Dedifferentiated amniotic fluid mesenchymal stem cell (primary cell): Measurements from ENCODE around the gene EIF2S3B.
A peak's percentile ranks its signal among the peaks of the same experiment; 100 is the strongest.
"Not testable (repeated sequence)": the region's sequence is repeated elsewhere in the genome, so short reads cannot be mapped to it uniquely, and the experiment has no call there.

ENCODE experiments used
- DNase-seq: peaks from one replicate; pipeline ENCODE4 v3.0.0-alpha.2; 2016; ENCODE audit errors: extremely low spot score

EIF2S3B gene

GRCh38 chr12:10505620-10506019, at the start of gene EIF2S3B:
Gene EIF2S3B, plus strand, starts transcription at chr12:10505890. Its CDS starts 13 bp downstream, at chr12:10505903.
- no peak for DNase-seq

DNA sequence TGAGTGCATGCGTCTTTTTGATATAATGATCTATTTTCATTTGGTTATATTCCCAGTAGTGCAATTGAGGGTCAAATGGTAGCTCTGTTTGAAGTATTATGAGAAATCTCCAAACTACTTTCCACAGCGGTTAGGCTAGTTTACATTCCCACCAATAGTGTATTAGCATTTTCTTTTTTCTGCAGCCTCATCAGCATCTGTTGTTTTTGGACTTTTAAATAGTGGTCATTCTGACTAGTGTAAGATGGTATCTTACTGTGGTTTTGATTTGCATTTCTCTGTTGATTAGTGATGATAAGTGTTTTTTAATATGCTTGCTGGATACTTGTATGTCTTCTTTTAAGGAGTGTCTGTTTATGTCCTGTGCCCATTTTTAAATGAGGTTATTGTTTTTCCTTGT, 48.8 kb upstream of the EIF2S3B start:
- no peak for DNase-seq

- DNase-seq = no peak
These were observed 47.9 kb upstream of the EIF2S3B start for GRCh38 chr12:10457760-10458159.

- no peak for DNase-seq
These were observed 39.4 kb upstream of the EIF2S3B start for GRCh38 chr12:10466311-10466710.

DNA sequence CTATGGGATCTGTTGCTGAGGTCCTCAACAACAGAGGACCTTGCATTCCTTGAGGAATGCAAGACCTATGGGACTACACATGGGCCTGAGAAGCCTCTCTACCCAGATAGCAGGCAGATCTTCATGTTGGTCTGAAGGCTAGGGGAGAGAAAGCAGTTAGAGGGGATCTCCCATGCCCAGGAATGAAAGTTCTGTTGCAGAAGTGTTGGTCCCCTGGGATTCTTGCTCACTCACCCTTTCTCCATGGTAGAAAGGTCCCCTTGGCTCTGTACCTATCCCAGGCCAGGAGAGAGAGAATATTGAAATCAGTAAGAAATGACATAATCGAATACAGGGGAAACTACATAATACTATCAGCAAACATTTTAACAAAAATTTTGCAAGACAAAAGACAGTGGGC, 36.0 kb upstream of the EIF2S3B start:
- DNase-seq = no peak

DNA sequence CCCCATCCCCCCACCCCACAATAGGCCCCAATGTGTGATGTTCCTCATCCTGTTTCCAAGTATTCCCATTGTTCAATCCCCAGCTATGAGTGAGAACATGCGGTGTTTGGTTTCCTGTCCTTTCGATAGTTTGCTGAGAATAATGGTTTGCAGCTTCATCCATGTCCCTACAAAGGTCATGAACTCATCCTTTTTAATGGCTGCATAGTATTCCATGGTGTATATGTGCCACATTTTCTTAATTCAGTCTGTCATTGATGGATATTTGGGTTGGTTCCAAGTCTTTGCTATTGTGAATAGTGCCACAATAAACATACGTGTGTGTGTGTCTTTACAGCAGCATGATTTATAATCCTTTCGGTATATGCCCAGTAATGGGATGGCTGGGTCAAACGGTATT, 32.9 kb upstream of the EIF2S3B start:
- not testable (repeated sequence) for DNase-seq

DNA sequence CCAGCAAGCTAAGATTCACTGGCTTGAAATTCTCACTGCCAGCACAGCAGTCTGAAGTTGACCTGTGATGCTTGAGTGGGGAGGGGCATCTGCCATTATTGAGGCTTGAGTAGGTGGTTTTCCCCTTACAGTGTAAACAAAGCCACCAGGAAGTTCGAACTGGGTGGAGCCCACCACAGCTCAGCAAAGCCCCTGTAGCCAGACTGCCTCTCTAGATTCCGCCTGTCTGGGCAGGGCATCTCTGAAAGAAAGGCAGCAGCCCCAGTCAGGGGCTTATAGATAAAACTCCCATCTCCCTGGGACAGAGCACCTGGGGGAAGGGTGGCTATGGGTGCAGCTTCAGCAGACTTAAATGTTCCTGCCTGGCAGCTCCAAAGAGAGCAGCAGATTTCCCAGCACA, 23.8 kb upstream of the EIF2S3B start:
- not testable (repeated sequence) for DNase-seq

DNA sequence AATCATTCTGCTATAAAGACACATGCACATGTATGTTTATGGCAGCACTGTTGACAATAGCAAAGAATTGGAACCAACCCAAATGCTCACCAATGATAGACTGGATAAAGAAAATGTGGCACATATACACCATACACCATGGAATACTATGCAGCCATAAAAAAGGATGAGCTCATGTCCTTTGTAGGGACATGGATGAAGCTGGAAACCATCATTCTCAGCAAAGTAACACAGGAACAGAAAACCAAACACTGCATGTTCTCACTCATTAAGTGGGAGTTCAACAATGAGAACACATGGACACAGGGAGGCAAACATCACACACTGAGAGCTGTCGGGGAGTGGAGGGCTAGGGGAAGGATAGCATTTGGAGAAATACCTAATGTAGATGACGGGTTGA, 18.4 kb upstream of the EIF2S3B start:
- not testable (repeated sequence) for DNase-seq

GRCh38 chr12:10491766-10492165, 13.9 kb upstream of the EIF2S3B start:
- DNase-seq = no peak

GRCh38 chr12:10497602-10498001, 8.1 kb upstream of the EIF2S3B start:
- no peak for DNase-seq

- DNase-seq = no peak
These were observed 7.6 kb upstream of the EIF2S3B start for GRCh38 chr12:10498042-10498441.

- DNase-seq = peak; percentile 17
These were observed 4.7 kb upstream of the EIF2S3B start for GRCh38 chr12:10501030-10501429.

DNA sequence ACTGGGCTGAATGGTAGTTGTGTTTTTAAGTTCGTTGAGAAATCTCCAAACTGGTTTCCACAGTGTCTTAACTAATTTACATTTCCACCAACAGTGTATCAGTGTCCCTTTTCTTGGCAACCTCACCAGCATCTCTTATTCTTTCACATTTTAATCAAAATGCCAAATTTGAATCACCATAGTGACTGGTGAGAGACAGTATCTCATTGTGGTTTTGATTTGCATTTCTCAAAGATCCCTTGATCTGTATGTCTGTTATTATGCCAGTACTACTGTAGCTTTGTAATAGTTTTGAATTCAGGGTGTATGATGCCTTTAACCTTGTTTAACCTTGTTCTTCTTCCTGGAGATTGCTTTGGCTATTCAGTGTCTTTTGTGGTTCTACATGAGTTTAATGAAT, 2.2 kb upstream of the EIF2S3B start:
- no peak for DNase-seq

DNA sequence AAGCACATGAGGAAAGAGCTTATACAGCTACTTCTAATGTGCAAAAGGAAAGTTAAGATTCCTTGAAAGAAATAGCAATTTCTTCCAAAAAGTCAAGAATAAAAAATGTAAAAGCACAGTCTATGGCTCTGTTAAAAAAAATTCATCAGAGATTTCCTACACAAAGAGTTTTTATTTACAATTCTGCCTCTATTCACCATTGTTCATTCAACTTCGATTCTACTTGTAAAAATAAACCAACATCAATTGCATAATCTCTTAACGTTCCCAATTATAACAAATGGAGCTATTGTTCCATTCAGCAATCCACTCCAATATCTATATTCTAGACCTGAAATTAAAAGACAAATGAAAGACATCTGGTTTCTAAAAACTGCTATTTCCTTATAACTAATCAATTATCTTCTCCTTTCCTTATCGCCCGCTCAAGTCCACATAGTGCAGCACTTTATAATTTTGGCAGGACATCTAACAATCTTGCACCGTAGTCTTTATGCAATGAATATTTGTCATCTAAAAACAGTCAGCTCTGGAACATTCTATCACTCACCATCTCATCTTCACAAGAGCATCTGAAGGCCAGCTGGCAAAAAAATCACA, 6.2 kb downstream of the EIF2S3B start:
- no peak for DNase-seq

GRCh38 chr12:10512798-10513197, 7.1 kb downstream of the EIF2S3B start:
- no peak for DNase-seq

- no peak for DNase-seq
These were observed 15.9 kb downstream of the EIF2S3B start for GRCh38 chr12:10521555-10521954.

DNA sequence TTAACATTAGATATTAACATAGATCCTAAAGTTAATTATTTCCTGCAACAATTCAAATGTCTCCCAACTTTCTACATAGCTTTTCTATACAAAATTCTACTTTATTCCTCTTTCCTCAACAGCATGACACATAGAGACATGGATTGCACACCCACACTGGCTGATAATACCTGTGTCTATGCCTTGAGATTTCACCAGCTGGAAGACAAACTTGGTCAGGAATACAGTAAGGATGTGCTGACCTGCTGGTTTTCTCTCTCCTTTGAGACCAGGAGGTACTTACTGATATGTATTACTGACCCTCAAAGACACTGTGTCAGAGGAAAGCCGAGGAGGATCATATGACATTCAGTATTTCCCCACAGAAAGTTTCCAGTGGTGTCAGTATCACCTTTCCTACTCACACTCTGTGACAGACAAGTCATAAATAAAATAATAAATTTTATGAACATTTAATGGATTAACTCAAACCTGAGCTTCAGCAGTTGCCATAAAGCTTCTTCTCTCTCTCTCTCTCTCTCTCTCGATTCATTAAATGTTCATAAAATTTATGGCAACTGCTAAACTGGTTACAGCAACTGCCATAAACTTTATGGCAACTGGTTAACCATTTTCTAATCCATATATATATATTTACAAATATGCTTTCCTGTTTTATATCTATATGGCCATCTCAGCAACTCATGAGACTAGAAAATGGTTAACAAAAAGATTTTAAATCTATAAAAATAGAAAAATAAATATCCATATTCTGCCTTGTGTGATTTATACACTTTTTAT, 22.7 kb downstream of the EIF2S3B start:
- no peak for DNase-seq

GRCh38 chr12:10529603-10530002, 23.9 kb downstream of the EIF2S3B start:
- no peak for DNase-seq

GRCh38 chr12:10537721-10538120, 32.0 kb downstream of the EIF2S3B start:
- DNase-seq = no peak

DNA sequence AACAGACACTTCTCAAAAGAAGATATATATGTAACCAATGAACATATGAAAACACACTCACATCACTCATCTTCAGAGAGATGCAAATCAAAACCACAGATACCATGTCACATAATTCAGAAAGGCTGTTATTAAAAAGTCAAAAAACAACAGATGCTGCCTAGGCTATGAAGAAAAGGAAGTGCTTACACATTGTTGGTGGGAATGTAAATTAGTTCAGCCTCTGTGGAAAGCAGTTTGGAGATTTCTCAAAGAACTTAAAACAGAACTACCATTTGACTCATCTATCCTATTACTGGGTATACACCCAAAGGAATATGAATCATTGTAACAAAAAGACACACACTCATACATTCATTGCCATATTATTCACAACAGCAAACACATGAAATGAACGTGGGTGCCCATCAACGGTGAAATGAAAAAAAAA, 35.1 kb downstream of the EIF2S3B start:
- no peak for DNase-seq

GRCh38 chr12:10543499-10543898, 37.8 kb downstream of the EIF2S3B start:
- DNase-seq = no peak

DNA sequence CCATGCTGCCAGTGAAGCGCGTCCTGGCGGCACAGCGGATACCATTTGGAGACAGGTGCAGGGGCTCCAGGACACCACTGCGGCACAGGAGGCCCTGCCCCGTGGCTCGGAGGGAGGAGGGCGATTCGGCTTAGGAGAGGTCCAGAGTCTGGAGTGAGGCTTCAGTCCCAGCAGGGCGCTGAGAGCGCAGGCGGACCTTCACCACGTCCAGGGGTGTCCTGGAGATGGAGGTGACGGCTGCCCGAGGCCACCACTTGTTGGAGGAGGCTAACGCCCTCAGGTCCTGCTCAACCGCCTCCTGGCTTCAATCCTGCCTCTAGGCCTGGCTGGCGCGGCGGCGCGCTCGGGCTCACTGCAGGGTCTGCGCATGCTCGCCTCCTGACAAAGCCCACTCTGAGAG, 45.7 kb downstream of the EIF2S3B start:
- DNase-seq = no peak

DNA sequence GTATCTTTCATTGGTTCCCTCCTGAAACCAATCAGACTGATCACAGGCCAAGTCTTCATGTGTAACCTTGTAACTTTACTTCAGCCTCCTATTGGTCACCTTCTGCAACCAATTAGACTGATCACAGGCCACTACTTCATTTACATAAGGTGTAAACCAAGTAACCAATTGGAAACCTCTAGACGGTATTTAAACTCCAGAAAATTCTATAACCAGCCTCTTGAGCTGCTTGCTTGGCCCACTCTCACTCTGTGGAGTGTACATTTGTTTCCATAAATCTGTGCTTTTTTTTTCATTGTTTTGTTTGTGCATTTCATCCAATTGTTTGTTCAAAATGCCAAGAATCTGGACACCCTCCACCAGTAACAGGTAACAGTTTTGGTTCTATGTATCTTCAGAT, 47.5 kb downstream of the EIF2S3B start:
- no peak for DNase-seq
